Esophagus squamous epithelium (tissue), 4 donors: ENCODE data around the gene WNK2.

Experiments used
- CTCF ChIP-seq, 6 experiments: fragments of 450-650 bp in 4 of 6; fragments of 200-600 bp in 2 of 6; sonication (generic) in 2 of 6; IDR thresholded peaks; one replicate each; pipeline ENCODE4 v1.5.1; 2016 to 2019; ENCODE audit warnings: antibody characterized with exemption in 6 of 6, mild to moderate bottlenecking in 4 of 6, moderate library complexity in 4 of 6
- POLR2A ChIP-seq, 4 donors: fragments of 450-650 bp; IDR thresholded peaks; one replicate each; pipeline ENCODE4 v1.6.1; 2017; ENCODE audit warnings: antibody characterized with exemption in 4 of 4, mild to moderate bottlenecking in 4 of 4, moderate library complexity in 3 of 4

- TF ChIP-seq CTCF (IDR thresholded peaks at IDR 0.05) (no peak), POLR2A (IDR thresholded peaks at IDR 0.05) (no peak)
Measured at GRCh38 chr9:93303806-93304573, 120.1 kb downstream of the WNK2 start.
